ENCODE measurements around the gene STH.

STH gene

GRCh38 chr17:46026166-46027047, 27.4 kb downstream of the STH start:
- no peak for TF ChIP-seq CTCF (IDR thresholded peaks at IDR 0.05; ENCODE audit: low read depth, low read length, missing control alignments)
- no peak for DNase-seq (ENCODE audit: low read depth)
- H3K4me3 ChIP-seq (ENCODE audit: low read depth, low read length), result no peak overlapping the region

- DNase-seq (ENCODE audit: low read depth), result no peak
- no peak overlapping the region for H3K4me3 ChIP-seq (ENCODE audit: low read depth, low read length)
- no peak for TF ChIP-seq CTCF (IDR thresholded peaks at IDR 0.05; ENCODE audit: low read depth, low read length, missing control alignments)
Measured at GRCh38 chr17:46027048-46027975, 28.3 kb downstream of the STH start.

- DNase-seq (ENCODE audit: low read depth), result no peak
- no peak for TF ChIP-seq CTCF (IDR thresholded peaks at IDR 0.05; ENCODE audit: low read depth, low read length, missing control alignments)
- no peak overlapping the region for H3K4me3 ChIP-seq (ENCODE audit: low read depth, low read length)
Measured at GRCh38 chr17:46027976-46028325, 28.9 kb downstream of the STH start.

- no peak for TF ChIP-seq CTCF (IDR thresholded peaks at IDR 0.05; ENCODE audit: low read depth, low read length, missing control alignments)
- no peak for DNase-seq (ENCODE audit: low read depth)
- no peak overlapping the region for H3K4me3 ChIP-seq (ENCODE audit: low read depth, low read length)
Measured at GRCh38 chr17:46028374-46028773, 29.3 kb downstream of the STH start.

- DNase-seq (ENCODE audit: low read depth), result no peak
- no peak for TF ChIP-seq CTCF (IDR thresholded peaks at IDR 0.05; ENCODE audit: low read depth, low read length, missing control alignments)
- H3K4me3 ChIP-seq (ENCODE audit: low read depth, low read length), result no peak overlapping the region
Measured at GRCh38 chr17:46028981-46029565, 30.0 kb downstream of the STH start.

GRCh38 chr17:46029627-46030026, 30.6 kb downstream of the STH start:
- no peak for DNase-seq (ENCODE audit: low read depth)
- no peak overlapping the region for H3K4me3 ChIP-seq (ENCODE audit: low read depth, low read length)
- no peak for TF ChIP-seq CTCF (IDR thresholded peaks at IDR 0.05; ENCODE audit: low read depth, low read length, missing control alignments)

All from GM12864 (cell line).